Transverse colon (tissue), 4 donors: ENCODE data around the gene SPAG8. TPM values are rescaled to one million over a fixed set of nuclear protein-coding genes. Genes with fewer than 3 reads are reported as not detected.

Experiments used
- DNase-seq: peaks from one replicate; pipeline ENCODE4 v3.0.0-alpha.2; 2019
- H3K27ac ChIP-seq, 4 donors: fragments of 200-600 bp; sonication (generic); 2 replicates each; pipeline ENCODE4 v1.5.1; 2016 to 2018; ENCODE audit warnings: inconsistent platforms in 4 of 4
- H3K27me3 ChIP-seq: fragments of 200-600 bp; sonication (generic); 2 replicates; pipeline ENCODE4 v1.5.1; 2017; ENCODE audit warnings: inconsistent platforms
- H3K36me3 ChIP-seq, 4 donors: fragments of 200-600 bp; sonication (generic); 2 replicates each; pipeline ENCODE4 v1.5.1; 2017 to 2019; ENCODE audit warnings: inconsistent platforms in 4 of 4
- H3K4me1 ChIP-seq, 4 donors: fragments of 200-600 bp; sonication (generic); 2 replicates each; pipeline ENCODE4 v1.5.1; 2017 to 2020; ENCODE audit warnings: inconsistent platforms in 4 of 4
- H3K4me3 ChIP-seq, 4 donors: fragments of 200-600 bp; sonication (generic); 1 replicate in 1 of 4; 2 replicates in 3 of 4; pipeline versions ENCODE4 v1.5.1 to v1.6.1; 2017 to 2019; ENCODE audit warnings: inconsistent platforms in 4 of 4
- H3K9me3 ChIP-seq, 2 donors: fragments of 200-600 bp; sonication (generic); 2 replicates each; pipeline ENCODE4 v1.5.1; 2017 to 2019; ENCODE audit warnings: inconsistent platforms in 2 of 2
- EP300 ChIP-seq: sonication (generic); formaldehyde crosslinking; IDR thresholded peaks from one replicate; pipeline ENCODE4 v1.6.1; 2017; ENCODE audit warnings: antibody characterized with exemption, low read depth
- POLR2A ChIP-seq: fragments of 450-650 bp; IDR thresholded peaks from one replicate; pipeline ENCODE4 v1.6.1; 2016; ENCODE audit warnings: antibody characterized with exemption, mild to moderate bottlenecking, moderate library complexity
- POLR2AphosphoS5 ChIP-seq, 3 donors: sonication (generic); formaldehyde crosslinking; IDR thresholded peaks; one replicate each; pipeline ENCODE4 v1.6.1; 2016; ENCODE audit warnings: antibody characterized with exemption in 3 of 3
- WGBS, 2 donors: methylation state at CpG; one replicate each; pipeline ENCODE4 v1.1.5; 2018; ENCODE audit warnings: low coverage in 1 of 2; 5-methylcytosine and 5-hydroxymethylcytosine counted together
- in situ Hi-C, 4 donors: fragments of 200-750 bp; cut with MboI; loops; one replicate each; pipeline versions ENCODE4 v1.15.0 to v1.15.1; 2017; ENCODE audit warnings: low sequenced_read_pairs in 3 of 4, low pct_ligation_motif_present in 1 of 4, low pct_unique_long_range_greater_than_20kb in 1 of 4
- intact Hi-C: fragments of 100-400 bp; cut with DNase I; formaldehyde crosslinking; loops from one replicate; pipeline ENCODE4 v1.15.1; 2023; ENCODE audit warnings: low total_unique reads
- total RNA-seq, 4 donors: library from RNA; depleted of rRNA; stranded (reverse); fragments of >200 nt; gene quantifications; one replicate each; pipeline ENCODE4 v1.1.0, GENCODE V29; 2016
- TF ChIP-seq, protein P1 (sequence below), 5 experiments: fragments of 200-600 bp in 3 of 5; fragments of 450-650 bp in 2 of 5; sonication (generic) in 3 of 5; IDR thresholded peaks; 1 replicate in 2 of 5; 2 replicates in 3 of 5; pipeline ENCODE4 v1.5.1; 2016 to 2017; ENCODE audit warnings: antibody characterized with exemption in 5 of 5, inconsistent platforms in 3 of 5, mild to moderate bottlenecking in 2 of 5, moderate library complexity in 1 of 5

Gene SPAG8
- total RNA-seq, 4 donors from 2014 or later = 0.41 to 3.0 (median 1.9) TPM; not detected in 1

DNA sequence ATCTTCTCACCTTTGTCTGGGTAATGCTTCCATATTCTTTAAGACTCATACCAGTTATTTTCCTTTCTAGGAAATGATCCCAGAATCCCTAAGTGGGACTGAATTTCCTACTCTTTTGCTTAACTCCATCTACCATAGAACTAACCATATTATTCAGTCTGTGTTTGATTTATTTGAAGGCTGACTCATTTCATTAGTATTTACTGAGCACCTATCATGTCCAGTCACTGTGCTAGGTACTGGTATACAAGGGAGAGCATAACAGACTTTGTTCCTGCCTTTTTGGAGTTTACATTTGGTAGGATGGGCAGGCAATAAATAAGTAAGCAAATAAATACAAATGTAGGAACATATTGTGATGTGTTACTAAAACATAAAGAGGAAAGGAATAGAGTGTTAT, 16.4 kb downstream of the SPAG8 start:
- Histone ChIP-seq H3K4me1 (peaks cover 0 to 32% (median 9%) of the 10 kb centered on the region in 4 donors), H3K9me3 (no peaks in the 10 kb centered on the region), H3K27me3 (no peaks in the 10 kb centered on the region), H3K27ac (no peak overlapping the region), H3K36me3 (no peaks in the 10 kb centered on the region), H3K4me3 (no peak overlapping the region)
- in situ Hi-C loops = loop anchor here in 2 of 4 donors (10.0 kb wide), 2 partner anchors 89 to 99 kb away; no protein-coding TSS in a partner anchor
- no peak for DNase-seq
- no peak for TF ChIP-seq POLR2A
- no peak for TF ChIP-seq POLR2AphosphoS5 (IDR thresholded peaks at IDR 0.05)
- TF ChIP-seq EP300 = no peak
- TF ChIP-seq, protein P1, sequence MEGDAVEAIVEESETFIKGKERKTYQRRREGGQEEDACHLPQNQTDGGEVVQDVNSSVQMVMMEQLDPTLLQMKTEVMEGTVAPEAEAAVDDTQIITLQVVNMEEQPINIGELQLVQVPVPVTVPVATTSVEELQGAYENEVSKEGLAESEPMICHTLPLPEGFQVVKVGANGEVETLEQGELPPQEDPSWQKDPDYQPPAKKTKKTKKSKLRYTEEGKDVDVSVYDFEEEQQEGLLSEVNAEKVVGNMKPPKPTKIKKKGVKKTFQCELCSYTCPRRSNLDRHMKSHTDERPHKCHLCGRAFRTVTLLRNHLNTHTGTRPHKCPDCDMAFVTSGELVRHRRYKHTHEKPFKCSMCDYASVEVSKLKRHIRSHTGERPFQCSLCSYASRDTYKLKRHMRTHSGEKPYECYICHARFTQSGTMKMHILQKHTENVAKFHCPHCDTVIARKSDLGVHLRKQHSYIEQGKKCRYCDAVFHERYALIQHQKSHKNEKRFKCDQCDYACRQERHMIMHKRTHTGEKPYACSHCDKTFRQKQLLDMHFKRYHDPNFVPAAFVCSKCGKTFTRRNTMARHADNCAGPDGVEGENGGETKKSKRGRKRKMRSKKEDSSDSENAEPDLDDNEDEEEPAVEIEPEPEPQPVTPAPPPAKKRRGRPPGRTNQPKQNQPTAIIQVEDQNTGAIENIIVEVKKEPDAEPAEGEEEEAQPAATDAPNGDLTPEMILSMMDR (IDR thresholded peaks at IDR 0.05) = no peak
- intact Hi-C loops = no loop called here

DNA sequence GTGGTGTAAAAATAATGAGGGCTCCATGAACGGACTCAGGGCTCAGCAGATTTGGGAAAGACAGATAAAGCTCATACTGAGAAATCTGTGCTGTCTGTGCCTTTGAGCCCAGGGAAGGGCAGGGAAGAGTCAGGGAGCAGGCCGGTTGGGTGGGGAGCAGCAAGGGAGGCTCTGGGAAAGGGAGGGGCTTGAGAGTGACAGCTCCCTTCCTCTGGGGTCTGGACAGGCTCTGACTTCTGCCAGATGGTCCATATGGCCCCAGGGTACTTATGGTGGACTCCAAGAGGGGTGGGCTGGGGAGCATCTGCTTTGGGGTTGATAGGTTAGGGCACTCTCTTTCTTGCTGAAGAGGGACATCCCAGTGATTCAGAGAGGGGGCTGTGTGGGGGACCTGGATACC, 18.6 kb downstream of the SPAG8 start:
- no peaks in the 10 kb centered on the region for H3K36me3 ChIP-seq
- DNase-seq = no peak
- TF ChIP-seq POLR2A (no peak), POLR2AphosphoS5 (IDR thresholded peaks at IDR 0.05) (no peak), EP300 (no peak)
- TF ChIP-seq, protein P1 (IDR thresholded peaks at IDR 0.05) = no peak
- H3K4me1 ChIP-seq = peaks cover 0 to 36% (median 12%) of the 10 kb centered on the region in 4 donors
- 65 to 86% methylated on average over 1 to 2 of the region's 2 CpGs for WGBS, 2 donors
- H3K27ac ChIP-seq = peak overlapping the region in 1 of 4 donors; percentile 27
- no peaks in the 10 kb centered on the region for H3K27me3 ChIP-seq
- intact Hi-C loops = no loop called here
- in situ Hi-C loops = loop anchor here in 2 of 4 donors (10.0 kb wide), 2 partner anchors 91 to 101 kb away; no protein-coding TSS in a partner anchor
- H3K9me3 ChIP-seq = no peaks in the 10 kb centered on the region
- no peak overlapping the region for H3K4me3 ChIP-seq

DNA sequence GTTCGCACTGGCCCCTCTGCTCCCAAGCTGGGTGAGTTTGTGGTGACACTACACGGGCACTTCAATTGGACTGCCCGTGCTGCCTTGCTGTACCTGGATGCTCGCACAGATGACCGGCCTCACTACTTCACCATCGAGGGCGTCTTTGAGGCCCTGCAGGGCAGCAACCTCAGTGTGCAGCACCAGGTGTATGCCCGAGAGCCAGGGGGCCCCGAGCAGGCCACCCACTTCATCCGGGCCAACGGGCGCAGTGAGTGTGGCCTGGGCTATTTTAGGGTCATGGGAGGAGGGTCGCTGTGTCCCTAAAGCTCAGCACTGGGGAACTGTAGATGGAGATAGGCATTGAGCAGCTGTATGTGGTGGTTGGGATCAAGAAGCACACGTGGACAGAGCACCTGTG, 19.2 kb downstream of the SPAG8 start:
- H3K27me3 ChIP-seq = no peaks in the 10 kb centered on the region
- intact Hi-C loops (no loop called here), in situ Hi-C loops (loop anchor here in 2 of 4 donors (10.0 kb wide), 2 partner anchors 92 to 102 kb away; no protein-coding TSS in a partner anchor)
- H3K4me1 ChIP-seq = peaks cover 0 to 36% (median 12%) of the 10 kb centered on the region in 4 donors
- no peaks in the 10 kb centered on the region for H3K36me3 ChIP-seq
- DNase-seq = no peak
- WGBS, 2 donors = 91% methylated on average over 14 of the region's 14 CpGs; no CpG with 5 or more reads in 1 of the 2 donors
- no peak overlapping the region for H3K27ac ChIP-seq
- H3K4me3 ChIP-seq = no peak overlapping the region
- TF ChIP-seq EP300 (no peak), POLR2AphosphoS5 (IDR thresholded peaks at IDR 0.05) (no peak), POLR2A (no peak)
- TF ChIP-seq, protein P1 (IDR thresholded peaks at IDR 0.05) = no peak
- no peaks in the 10 kb centered on the region for H3K9me3 ChIP-seq

DNA sequence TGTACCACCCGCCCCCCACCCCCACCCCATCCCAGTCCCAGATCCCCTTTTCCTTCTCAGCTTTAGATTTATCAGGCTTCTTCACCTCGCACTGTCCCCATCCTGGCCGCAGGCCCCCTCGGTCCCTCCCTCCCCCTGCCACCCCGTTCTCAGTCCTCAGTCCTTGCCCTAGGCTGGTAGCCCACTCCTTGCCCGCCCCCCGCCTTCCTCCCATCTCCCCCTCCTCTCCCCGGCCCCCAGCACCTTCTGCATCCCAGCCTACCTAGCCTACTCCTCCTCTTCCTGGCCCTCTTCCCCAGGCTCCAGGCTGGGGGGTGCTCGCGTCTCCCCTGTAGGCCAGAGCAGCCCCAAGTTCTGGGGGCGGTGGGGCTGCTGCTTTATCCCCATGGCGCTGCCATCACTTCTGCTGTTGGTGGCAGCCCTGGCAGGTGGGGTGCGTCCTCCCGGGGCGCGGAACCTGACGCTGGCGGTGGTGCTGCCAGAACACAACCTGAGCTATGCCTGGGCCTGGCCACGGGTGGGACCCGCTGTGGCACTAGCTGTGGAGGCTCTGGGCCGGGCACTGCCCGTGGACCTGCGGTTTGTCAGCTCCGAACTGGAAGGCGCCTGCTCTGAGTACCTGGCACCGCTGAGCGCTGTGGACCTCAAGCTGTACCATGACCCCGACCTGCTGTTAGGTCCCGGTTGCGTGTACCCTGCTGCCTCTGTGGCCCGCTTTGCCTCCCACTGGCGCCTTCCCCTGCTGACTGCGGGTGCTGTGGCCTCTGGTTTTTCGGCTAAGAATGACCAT, 19.8 kb downstream of the SPAG8 start:
- no peaks in the 10 kb centered on the region for H3K36me3 ChIP-seq
- no peaks in the 10 kb centered on the region for H3K9me3 ChIP-seq
- peaks cover 0 to 36% (median 12%) of the 10 kb centered on the region in 4 donors for H3K4me1 ChIP-seq
- peak overlapping the region; percentile 66 to 89 (median 73) for H3K27ac ChIP-seq
- intact Hi-C loops (no loop called here), in situ Hi-C loops (loop anchor here in 2 of 4 donors (10.0 kb wide), 2 partner anchors 93 to 103 kb away; no protein-coding TSS in a partner anchor)
- DNase-seq = no peak
- TF ChIP-seq, protein P1 (IDR thresholded peaks at IDR 0.05) = no peak
- TF ChIP-seq POLR2AphosphoS5 (IDR thresholded peaks at IDR 0.05) (no peak), EP300 (no peak), POLR2A (no peak)
- H3K4me3 ChIP-seq = peak overlapping the region; percentile 28 to 55 (median 42)
- H3K27me3 ChIP-seq = no peaks in the 10 kb centered on the region
- 60 to 92% methylated on average over 1 to 32 of the region's 34 CpGs for WGBS, 2 donors
